ENCODE measurements around the gene RFX8.

The RFX8 gene

DNA sequence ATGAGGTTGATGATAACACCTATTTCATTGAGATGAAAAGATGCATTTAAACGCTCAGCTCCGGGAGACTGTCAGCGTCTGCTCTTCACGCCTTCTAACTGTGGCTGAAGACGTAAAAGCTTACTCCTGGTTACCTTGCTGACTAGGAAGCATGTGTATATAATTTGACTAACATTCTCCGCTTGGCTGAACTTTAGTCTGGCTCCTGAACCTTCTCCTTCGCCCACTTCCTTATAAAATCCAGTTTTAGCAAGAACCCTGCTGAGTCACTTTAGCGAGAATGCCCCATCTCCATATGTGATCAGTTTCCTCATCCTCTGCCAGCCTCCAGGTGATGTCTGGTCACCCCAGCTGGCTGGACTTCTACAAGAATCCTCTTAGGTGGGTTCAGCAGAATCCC, 74.9 kb downstream of the RFX8 start:
- H3K27ac Mint-ChIP-seq = no peak overlapping the region
- H3K4me1 Mint-ChIP-seq (ENCODE audit: low read depth) = peaks cover 32% of the 10 kb centered on the region
- no peaks in the 10 kb centered on the region for H3K36me3 Mint-ChIP-seq (ENCODE audit: low read depth)
- no peak overlapping the region for H3K4me3 Mint-ChIP-seq
- H3K9me3 Mint-ChIP-seq = no peaks in the 10 kb centered on the region
- peaks cover 13% of the 10 kb centered on the region for H3K27me3 Mint-ChIP-seq

DNA sequence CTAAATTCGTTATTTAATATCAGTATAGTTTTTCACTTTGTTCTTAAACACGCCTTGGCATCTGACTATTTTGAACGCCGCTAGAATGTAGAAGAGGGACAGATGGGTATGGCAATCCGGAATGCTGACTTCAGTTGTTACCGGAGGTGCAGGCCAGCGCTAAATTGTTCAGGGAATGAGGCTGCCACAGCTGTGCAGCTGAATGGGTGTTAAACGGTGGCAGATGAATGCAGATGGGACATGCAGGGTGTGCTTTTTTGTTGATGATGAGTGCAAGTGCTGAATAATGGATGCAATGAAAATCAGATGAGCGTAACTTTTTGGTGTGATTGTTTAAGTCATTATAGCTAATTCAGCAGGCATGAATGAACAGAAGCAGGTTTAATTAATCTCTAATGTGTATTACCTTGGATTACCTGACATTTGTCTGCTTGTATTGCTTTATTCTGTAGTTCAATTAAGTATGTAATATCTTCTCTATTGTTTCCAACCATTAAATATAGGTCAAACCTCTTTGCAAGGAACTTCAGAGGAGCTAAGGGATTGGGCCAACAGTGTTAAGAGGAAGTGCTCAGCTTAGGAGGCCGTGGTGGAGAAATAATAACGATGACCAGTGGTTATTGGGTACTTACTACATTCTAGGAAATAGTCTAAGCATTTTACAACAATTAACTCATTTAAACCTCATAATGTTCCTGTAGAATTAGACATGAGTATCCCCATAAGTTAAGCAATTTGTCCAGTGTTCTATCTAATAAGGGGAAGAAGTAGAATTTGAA, 75.7 kb downstream of the RFX8 start:
- H3K27me3 Mint-ChIP-seq = peaks cover 14% of the 10 kb centered on the region
- H3K4me3 Mint-ChIP-seq = no peak overlapping the region
- H3K36me3 Mint-ChIP-seq (ENCODE audit: low read depth) = no peaks in the 10 kb centered on the region
- H3K27ac Mint-ChIP-seq = no peak overlapping the region
- H3K9me3 Mint-ChIP-seq = no peaks in the 10 kb centered on the region
- peaks cover 32% of the 10 kb centered on the region for H3K4me1 Mint-ChIP-seq (ENCODE audit: low read depth)

DNA sequence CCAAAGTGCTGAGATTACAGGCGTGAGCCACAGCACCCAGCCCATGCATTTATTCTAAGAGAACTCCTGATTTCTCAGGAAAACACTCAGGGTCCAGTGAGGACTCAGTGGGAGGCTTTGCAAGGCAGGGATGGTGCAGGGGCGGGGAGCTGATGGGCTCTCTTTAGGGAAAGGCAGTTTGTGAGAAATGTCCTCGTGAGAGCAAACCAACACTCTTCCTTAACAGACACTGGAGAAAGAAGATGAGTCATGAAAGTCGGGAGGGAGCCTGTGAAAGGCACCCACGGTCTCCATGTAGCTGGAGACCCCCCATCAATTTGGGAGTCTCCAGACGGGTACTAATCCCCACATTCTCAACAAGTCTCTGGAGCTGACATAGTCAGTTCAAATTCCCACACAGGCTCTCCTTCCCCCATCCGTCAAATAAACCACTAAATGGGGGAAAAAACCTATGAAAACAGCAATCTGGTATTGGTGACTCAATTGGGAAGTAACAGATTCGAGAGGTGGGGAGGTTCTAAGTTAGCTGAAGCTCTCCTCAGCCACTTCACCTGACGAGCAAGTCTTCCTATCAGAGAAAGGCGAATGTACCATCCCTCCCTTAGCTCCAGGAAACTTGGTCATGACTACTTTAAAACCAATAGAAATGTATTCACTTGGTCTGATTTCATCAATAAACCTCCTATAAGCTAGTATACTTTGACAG, 76.6 kb downstream of the RFX8 start:
- Mint-ChIP-seq H3K36me3 (ENCODE audit: low read depth) (no peaks in the 10 kb centered on the region), H3K27me3 (peaks cover 12% of the 10 kb centered on the region), H3K27ac (no peak overlapping the region), H3K4me3 (no peak overlapping the region), H3K4me1 (ENCODE audit: low read depth) (peaks cover 32% of the 10 kb centered on the region), H3K9me3 (no peaks in the 10 kb centered on the region)

DNA sequence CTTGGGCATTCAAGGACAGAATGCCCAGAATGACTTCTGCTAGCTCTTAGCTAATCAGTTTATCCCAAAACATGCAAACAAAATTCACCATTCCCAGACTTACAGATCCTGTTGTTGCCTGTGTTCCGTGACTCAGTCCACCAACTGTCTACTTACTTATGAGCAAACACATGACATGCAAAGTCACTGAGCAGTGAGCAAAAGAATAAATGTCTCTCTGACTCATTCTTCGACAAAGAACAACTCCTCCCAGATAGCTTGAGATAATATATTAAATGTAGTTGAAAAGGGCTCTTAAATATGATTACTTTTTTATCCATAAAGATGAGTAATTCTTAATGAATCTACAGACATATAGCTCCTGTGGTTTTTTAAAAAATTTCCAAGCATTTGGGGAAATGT, 78.6 kb downstream of the RFX8 start:
- no peak overlapping the region for H3K4me3 Mint-ChIP-seq
- H3K9me3 Mint-ChIP-seq = no peaks in the 10 kb centered on the region
- H3K36me3 Mint-ChIP-seq (ENCODE audit: low read depth) = no peaks in the 10 kb centered on the region
- H3K27ac Mint-ChIP-seq = no peak overlapping the region
- H3K4me1 Mint-ChIP-seq (ENCODE audit: low read depth) = peaks cover 20% of the 10 kb centered on the region
- H3K27me3 Mint-ChIP-seq = peaks cover 12% of the 10 kb centered on the region

DNA sequence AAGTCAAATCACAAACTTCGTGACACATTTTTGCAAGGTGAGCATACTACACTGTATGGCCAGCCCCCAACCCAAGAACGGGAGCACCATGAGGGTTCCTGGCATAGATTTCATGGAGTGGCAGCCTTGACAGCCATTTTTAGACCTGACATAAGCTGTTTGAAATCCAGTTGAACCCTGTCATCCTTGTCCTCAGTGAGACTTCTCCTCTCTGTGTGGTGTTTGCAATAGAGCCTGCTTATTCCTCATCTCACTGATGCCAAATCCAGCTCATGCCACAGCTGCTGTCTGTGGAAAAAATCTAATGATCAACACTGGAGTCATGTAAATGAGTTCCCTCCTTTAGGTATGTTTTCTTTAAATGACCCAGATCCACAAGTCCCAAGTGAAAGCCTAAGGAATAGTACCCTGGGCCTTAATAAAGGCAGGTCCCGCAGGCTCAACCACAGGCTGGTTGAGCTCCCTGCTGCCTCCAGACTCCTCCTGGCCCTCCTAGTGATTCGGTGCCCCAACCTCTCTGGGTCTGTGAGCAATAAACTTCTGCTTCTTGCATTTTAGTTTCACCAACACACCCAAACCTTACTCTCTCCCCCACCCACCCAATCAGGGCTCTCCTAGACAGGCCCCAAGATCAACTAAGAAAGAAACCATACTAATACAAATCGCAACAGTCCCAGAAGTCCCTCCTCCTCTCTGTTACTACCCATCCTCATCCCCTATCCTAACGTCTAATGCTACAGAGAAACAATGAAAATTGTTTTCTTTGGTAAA, 79.2 kb downstream of the RFX8 start:
- peaks cover 17% of the 10 kb centered on the region for H3K4me1 Mint-ChIP-seq (ENCODE audit: low read depth)
- no peaks in the 10 kb centered on the region for H3K9me3 Mint-ChIP-seq
- H3K4me3 Mint-ChIP-seq = no peak overlapping the region
- H3K27me3 Mint-ChIP-seq = peaks cover 12% of the 10 kb centered on the region
- H3K36me3 Mint-ChIP-seq (ENCODE audit: low read depth) = no peaks in the 10 kb centered on the region
- no peak overlapping the region for H3K27ac Mint-ChIP-seq

- H3K4me3 Mint-ChIP-seq = peak overlapping the region; percentile 41
- H3K9me3 Mint-ChIP-seq = no peaks in the 10 kb centered on the region
- H3K27me3 Mint-ChIP-seq = peaks cover 59% of the 10 kb centered on the region
- H3K27ac Mint-ChIP-seq = no peak overlapping the region
- H3K36me3 Mint-ChIP-seq (ENCODE audit: low read depth) = no peaks in the 10 kb centered on the region
- peaks cover 4% of the 10 kb centered on the region for H3K4me1 Mint-ChIP-seq (ENCODE audit: low read depth)
Measured at GRCh38 chr2:101388232-101388631, 86.7 kb downstream of the RFX8 start.

GRCh38 chr2:101387151-101387834, 87.6 kb downstream of the RFX8 start, which contains the start of gene CREG2:
CREG2 (minus strand) TSS chr2:101387503; CDS start chr2:101387457, 46 bp downstream.
- no peaks in the 10 kb centered on the region for H3K9me3 Mint-ChIP-seq
- no peaks in the 10 kb centered on the region for H3K36me3 Mint-ChIP-seq (ENCODE audit: low read depth)
- peak within 1 kb of the TSS; percentile 72 for H3K4me3 Mint-ChIP-seq
- H3K27ac Mint-ChIP-seq = no peak within 1 kb of the TSS
- H3K4me1 Mint-ChIP-seq (ENCODE audit: low read depth) = peaks cover 4% of the 10 kb centered on the region
- peaks cover 61% of the 10 kb centered on the region for H3K27me3 Mint-ChIP-seq

GRCh38 chr2:101386599-101387150, 88.2 kb downstream of the RFX8 start:
- no peaks in the 10 kb centered on the region for H3K9me3 Mint-ChIP-seq
- no peak overlapping the region for H3K27ac Mint-ChIP-seq
- peaks cover 61% of the 10 kb centered on the region for H3K27me3 Mint-ChIP-seq
- no peaks in the 10 kb centered on the region for H3K36me3 Mint-ChIP-seq (ENCODE audit: low read depth)
- peaks cover 4% of the 10 kb centered on the region for H3K4me1 Mint-ChIP-seq (ENCODE audit: low read depth)
- peak overlapping the region; percentile 45 for H3K4me3 Mint-ChIP-seq

- Mint-ChIP-seq H3K36me3 (ENCODE audit: low read depth) (no peaks in the 10 kb centered on the region), H3K27me3 (peaks cover 36% of the 10 kb centered on the region), H3K9me3 (no peaks in the 10 kb centered on the region), H3K4me3 (no peak overlapping the region), H3K27ac (no peak overlapping the region), H3K4me1 (ENCODE audit: low read depth) (peaks cover 4% of the 10 kb centered on the region)
Measured at GRCh38 chr2:101383016-101383541, 91.8 kb downstream of the RFX8 start.

GRCh38 chr2:101382442-101382841, 92.5 kb downstream of the RFX8 start:
- peaks cover under 1% of the 10 kb centered on the region for H3K4me1 Mint-ChIP-seq (ENCODE audit: low read depth)
- no peaks in the 10 kb centered on the region for H3K36me3 Mint-ChIP-seq (ENCODE audit: low read depth)
- no peak overlapping the region for H3K4me3 Mint-ChIP-seq
- no peaks in the 10 kb centered on the region for H3K9me3 Mint-ChIP-seq
- H3K27ac Mint-ChIP-seq = no peak overlapping the region
- peaks cover 30% of the 10 kb centered on the region for H3K27me3 Mint-ChIP-seq

DNA sequence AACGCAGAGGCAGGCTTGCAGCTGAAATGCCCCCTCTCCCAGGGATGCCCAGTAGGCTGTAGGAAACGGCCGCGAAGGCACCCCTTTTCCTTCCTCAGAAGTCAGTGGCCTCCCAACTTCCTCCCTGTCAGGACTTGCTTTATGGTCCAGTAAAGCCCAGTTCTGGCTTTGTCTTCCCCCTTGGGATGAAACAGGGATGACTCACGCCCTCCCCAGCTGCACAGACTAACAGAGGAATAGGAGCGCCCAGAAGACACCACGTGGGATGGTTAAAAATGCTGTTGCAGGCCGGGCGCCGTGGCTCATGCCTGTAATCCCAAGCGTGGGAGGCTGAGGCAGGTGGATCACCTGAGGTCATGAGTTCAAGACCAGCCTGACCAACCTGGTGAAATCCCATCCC, 94.5 kb downstream of the RFX8 start:
- Mint-ChIP-seq H3K9me3 (no peaks in the 10 kb centered on the region), H3K27me3 (peaks cover 16% of the 10 kb centered on the region), H3K36me3 (ENCODE audit: low read depth) (no peaks in the 10 kb centered on the region), H3K4me1 (ENCODE audit: low read depth) (no peaks in the 10 kb centered on the region), H3K27ac (no peak overlapping the region), H3K4me3 (no peak overlapping the region)

DNA sequence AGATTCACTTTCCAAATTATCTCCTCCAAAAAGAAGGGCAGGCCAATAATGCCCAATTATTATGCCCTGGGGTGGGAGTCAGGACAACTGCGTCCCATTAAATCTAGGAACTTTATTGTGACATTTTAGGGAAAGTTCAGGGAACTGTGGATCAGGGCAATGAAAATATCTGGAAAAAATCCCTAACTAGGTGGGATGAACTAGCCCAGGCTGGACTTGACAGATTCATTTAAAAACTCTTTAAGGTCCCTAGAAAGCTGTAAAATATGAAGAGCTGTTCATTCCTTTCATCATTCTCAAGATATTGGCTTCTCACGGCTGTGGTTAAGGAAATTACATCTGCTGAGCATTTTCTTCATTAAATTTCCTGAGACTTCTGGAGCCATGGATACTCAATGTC, 95.8 kb downstream of the RFX8 start:
- Mint-ChIP-seq H3K4me3 (no peak overlapping the region), H3K36me3 (ENCODE audit: low read depth) (no peaks in the 10 kb centered on the region), H3K4me1 (ENCODE audit: low read depth) (no peaks in the 10 kb centered on the region), H3K27me3 (peaks cover 8% of the 10 kb centered on the region), H3K9me3 (no peaks in the 10 kb centered on the region), H3K27ac (no peak overlapping the region)

GRCh38 chr2:101375653-101376052, 99.3 kb downstream of the RFX8 start:
- no peaks in the 10 kb centered on the region for H3K36me3 Mint-ChIP-seq (ENCODE audit: low read depth)
- no peaks in the 10 kb centered on the region for H3K27me3 Mint-ChIP-seq
- H3K27ac Mint-ChIP-seq = no peak overlapping the region
- H3K4me1 Mint-ChIP-seq (ENCODE audit: low read depth) = no peaks in the 10 kb centered on the region
- H3K4me3 Mint-ChIP-seq = no peak overlapping the region
- peaks cover 9% of the 10 kb centered on the region for H3K9me3 Mint-ChIP-seq

DNA sequence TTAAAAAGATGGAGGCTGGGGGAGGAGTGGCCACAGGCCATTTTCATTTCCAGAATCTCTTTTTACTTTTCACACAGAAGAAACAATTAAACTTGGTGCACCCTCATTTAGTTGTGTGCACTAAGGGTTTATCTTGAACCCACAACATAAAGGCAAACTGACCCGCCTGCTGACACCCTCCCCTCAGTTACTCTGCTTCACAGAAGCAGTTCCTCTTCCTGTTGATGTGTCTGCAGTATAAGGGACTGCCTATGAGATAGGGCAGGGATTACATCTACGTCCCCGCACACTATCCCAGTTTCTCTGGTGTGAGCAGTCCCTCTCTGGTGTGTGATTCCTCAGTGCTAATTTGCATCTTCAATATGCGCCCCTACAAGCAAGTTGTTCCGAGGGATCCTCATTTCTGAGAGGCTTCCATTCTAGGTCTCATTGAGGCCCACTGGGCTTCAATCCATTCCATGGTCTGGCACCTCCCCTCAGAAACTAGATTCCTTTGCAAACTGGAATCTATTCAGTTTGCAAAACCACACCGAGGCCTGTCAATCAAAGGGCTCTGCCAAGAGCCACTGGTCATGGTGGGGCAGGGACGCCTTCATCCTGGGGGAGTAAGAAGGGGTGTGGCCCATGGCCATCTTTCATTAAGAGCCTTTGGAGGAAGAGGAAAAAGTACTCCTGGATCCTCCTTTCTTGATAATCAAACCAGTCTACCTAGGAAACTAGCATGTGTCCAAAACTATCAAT, 99.9 kb downstream of the RFX8 start:
- Mint-ChIP-seq H3K27me3 (no peaks in the 10 kb centered on the region), H3K4me1 (ENCODE audit: low read depth) (no peaks in the 10 kb centered on the region), H3K9me3 (peaks cover 9% of the 10 kb centered on the region), H3K36me3 (ENCODE audit: low read depth) (no peaks in the 10 kb centered on the region), H3K27ac (no peak overlapping the region), H3K4me3 (no peak overlapping the region)

Measured in stimulated activated naive CD8-positive, alpha-beta T cell treated with anti-CD3 and anti-CD28 coated beads, Interleukin-15, Interleukin-2, amounts not matched to agents 100 ng/mL and 50 ng/mL, for 24 hours (primary cell).